ENCODE measurements around the gene DENND4A.

Gene DENND4A

DNA sequence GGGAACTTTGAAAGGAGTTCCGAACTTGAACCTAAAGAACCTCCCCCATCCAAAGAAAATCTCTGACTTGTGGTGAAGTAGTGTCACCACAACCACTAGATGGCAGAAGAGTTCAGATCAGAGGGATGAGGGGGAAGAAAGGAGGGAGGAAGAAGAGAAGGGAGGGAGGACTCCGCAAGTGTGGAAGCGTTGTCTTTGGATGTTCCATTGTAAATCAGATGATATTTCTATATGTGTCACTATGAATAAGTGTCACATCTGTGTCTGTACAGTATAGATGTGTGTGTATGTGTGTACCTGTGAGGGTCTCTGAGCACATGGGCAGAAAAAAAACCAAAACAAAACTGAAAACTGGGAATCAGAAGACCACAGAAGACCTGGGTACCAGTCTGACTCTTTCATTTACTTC is 153.4 kb downstream of the DENND4A start:
- no peak for DNase-seq (ENCODE audit: low spot score)
- H3K27ac ChIP-seq = no peak overlapping the region
- TF ChIP-seq, protein P1, sequence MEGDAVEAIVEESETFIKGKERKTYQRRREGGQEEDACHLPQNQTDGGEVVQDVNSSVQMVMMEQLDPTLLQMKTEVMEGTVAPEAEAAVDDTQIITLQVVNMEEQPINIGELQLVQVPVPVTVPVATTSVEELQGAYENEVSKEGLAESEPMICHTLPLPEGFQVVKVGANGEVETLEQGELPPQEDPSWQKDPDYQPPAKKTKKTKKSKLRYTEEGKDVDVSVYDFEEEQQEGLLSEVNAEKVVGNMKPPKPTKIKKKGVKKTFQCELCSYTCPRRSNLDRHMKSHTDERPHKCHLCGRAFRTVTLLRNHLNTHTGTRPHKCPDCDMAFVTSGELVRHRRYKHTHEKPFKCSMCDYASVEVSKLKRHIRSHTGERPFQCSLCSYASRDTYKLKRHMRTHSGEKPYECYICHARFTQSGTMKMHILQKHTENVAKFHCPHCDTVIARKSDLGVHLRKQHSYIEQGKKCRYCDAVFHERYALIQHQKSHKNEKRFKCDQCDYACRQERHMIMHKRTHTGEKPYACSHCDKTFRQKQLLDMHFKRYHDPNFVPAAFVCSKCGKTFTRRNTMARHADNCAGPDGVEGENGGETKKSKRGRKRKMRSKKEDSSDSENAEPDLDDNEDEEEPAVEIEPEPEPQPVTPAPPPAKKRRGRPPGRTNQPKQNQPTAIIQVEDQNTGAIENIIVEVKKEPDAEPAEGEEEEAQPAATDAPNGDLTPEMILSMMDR (IDR thresholded peaks at IDR 0.05) = peak; percentile 53
- H3K4me3 ChIP-seq = peak overlapping the region; percentile 41

GRCh38 chr15:65638109-65638508 is 154.0 kb downstream of the DENND4A start:
- TF ChIP-seq, protein P1 (IDR thresholded peaks at IDR 0.05) = no peak
- DNase-seq (ENCODE audit: low spot score) = no peak
- H3K4me3 ChIP-seq = no peak overlapping the region

DNA sequence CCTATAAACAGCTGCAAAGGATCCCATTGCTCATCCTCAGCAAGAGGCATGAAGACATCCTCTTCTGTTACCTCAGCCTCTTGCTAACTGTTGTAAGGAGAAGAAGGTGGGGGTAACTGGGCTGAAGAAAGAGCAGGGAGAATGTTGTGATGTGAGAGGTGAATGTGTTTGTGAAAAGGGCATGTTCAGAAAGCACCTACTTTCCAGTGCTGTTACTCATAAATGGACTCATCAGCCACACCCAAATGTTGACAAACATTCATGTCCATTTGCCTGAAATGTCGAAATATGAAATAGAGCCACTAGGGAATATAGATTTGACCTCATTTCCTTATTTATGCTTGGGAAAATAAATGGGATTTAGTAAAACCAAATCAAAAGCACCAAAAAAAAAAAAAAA is 157.7 kb downstream of the DENND4A start:
- Histone ChIP-seq H3K27ac (no peak overlapping the region), H3K4me3 (no peak overlapping the region)
- TF ChIP-seq, protein P1 (IDR thresholded peaks at IDR 0.05) = no peak
- DNase-seq (ENCODE audit: low spot score) = no peak

More at GRCh38 chr15:65638109-65638508, 154.0 kb downstream of the DENND4A start:
- no peak overlapping the region for H3K27ac ChIP-seq

DNA sequence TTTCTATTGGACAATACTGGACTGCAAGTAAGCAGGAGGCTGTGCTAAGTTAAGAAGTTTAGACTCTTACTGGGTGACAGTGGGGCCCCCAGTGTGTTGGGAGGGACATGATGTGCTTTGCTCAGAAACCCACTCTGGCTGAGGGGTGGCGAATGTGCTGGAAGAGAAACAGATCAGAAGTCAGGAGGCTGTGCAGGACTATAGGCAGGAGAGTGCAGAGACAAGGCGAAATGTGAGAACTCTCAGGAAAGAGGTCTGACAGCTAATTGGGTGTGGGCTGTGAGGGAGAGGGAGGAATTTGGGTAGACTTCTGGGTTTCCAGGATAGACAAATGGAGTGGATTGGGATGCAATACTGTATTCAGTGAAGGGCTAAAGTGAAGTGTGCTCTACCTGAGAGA is 158.3 kb downstream of the DENND4A start:
- Histone ChIP-seq H3K4me3 (no peak overlapping the region), H3K27ac (no peak overlapping the region)
- TF ChIP-seq, protein P1 (IDR thresholded peaks at IDR 0.05) = no peak
- DNase-seq (ENCODE audit: low spot score) = no peak

GRCh38 chr15:65632780-65633375 is 159.2 kb downstream of the DENND4A start:
- no peak for DNase-seq (ENCODE audit: low spot score)
- TF ChIP-seq, protein P1 (IDR thresholded peaks at IDR 0.05) = no peak
- H3K27ac ChIP-seq = no peak overlapping the region

GRCh38 chr15:65631503-65631902 is 160.6 kb downstream of the DENND4A start:
- no peak overlapping the region for H3K4me3 ChIP-seq
- TF ChIP-seq, protein P1 (IDR thresholded peaks at IDR 0.05) = no peak
- no peak for DNase-seq (ENCODE audit: low spot score)

More at GRCh38 chr15:65632780-65633375, 159.2 kb downstream of the DENND4A start:
- H3K4me3 ChIP-seq = no peak overlapping the region

DNA sequence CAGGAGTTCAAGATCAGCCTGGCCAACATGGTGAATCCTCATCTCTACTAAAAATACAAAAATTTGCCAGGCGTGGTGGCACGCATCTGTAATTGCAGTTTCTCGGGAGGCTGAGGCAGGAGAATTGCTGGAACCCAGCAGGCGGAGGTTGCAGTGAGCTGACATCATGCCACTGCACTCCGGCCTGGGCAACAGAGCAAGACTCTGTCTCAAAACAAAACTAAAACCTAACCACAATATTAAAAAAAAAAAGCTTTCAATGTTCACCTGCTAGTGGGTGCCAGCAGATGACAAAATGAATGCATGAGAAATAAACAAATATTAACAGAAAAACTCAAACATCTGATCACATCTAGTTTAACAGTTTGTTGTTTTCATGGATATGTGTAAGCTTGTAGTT is 161.3 kb downstream of the DENND4A start:
- no peak for DNase-seq (ENCODE audit: low spot score)
- no peak overlapping the region for H3K27ac ChIP-seq
- TF ChIP-seq, protein P1 (IDR thresholded peaks at IDR 0.05) = no peak
- H3K4me3 ChIP-seq = no peak overlapping the region

More at GRCh38 chr15:65631503-65631902, 160.6 kb downstream of the DENND4A start:
- H3K27ac ChIP-seq = no peak overlapping the region

Measured in coronary artery (tissue), 2 donors.